Activated CD4-positive, alpha-beta T cell treated with anti-CD3 and anti-CD28 coated beads, Interleukin-2, amount 10 ng/mL, durations not matched to agents 24 days and 14 days (primary cell): ENCODE measurements around the gene RNF223. TPM values are rescaled to one million over a fixed set of nuclear protein-coding genes. Genes with fewer than 3 reads are reported as not detected.

Experiments
- DNase-seq: peaks from one replicate; pipeline ENCODE4 v3.0.0; 2022
- H3K27ac Mint-ChIP-seq: one replicate; pipeline ENCODE4 v1.8.0; 2022; ENCODE audit warnings: mild to moderate bottlenecking, mixed read lengths
- H3K27me3 Mint-ChIP-seq: one replicate; pipeline ENCODE4 v1.8.0; 2022; ENCODE audit warnings: mixed read lengths
- H3K36me3 Mint-ChIP-seq: one replicate; pipeline ENCODE4 v1.8.0; 2022; ENCODE audit warnings: low read depth, mild to moderate bottlenecking, mixed read lengths
- H3K4me1 Mint-ChIP-seq: one replicate; pipeline ENCODE4 v1.8.0; 2021; ENCODE audit warnings: mixed read lengths
- H3K4me3 Mint-ChIP-seq: one replicate; pipeline ENCODE4 v1.8.0; 2022; ENCODE audit warnings: mild to moderate bottlenecking, moderate library complexity, mixed read lengths
- H3K9me3 Mint-ChIP-seq: one replicate; pipeline ENCODE4 v1.8.0; 2021; ENCODE audit warnings: mixed read lengths
- intact Hi-C: fragments of 100-400 bp; cut with micrococcal nuclease; formaldehyde crosslinking; loops from one replicate; pipeline ENCODE4 v1.15.1; 2023
- total RNA-seq: library from RNA; stranded (reverse); gene quantifications from 2 replicates; pipeline ENCODE4 v1.2.3, GENCODE V29; 2022

Gene RNF223
- total RNA-seq, 1 donor from 2014 or later: not detected

- Mint-ChIP-seq H3K36me3 (no peaks in the 10 kb centered on the region), H3K27ac (no peak overlapping the region), H3K4me1 (no peaks in the 10 kb centered on the region), H3K4me3 (no peak overlapping the region), H3K27me3 (no peaks in the 10 kb centered on the region), H3K9me3 (no peaks in the 10 kb centered on the region)
- intact Hi-C loops: no loop called here
- DNase-seq: no peak
Observed at GRCh38 chr1:1087351-1088028, 13.4 kb upstream of the RNF223 start.

- no peaks in the 10 kb centered on the region for H3K4me1 Mint-ChIP-seq
- H3K27ac Mint-ChIP-seq: no peak overlapping the region
- no peaks in the 10 kb centered on the region for H3K36me3 Mint-ChIP-seq
- no peaks in the 10 kb centered on the region for H3K27me3 Mint-ChIP-seq
- H3K4me3 Mint-ChIP-seq: no peak overlapping the region
- H3K9me3 Mint-ChIP-seq: no peaks in the 10 kb centered on the region
- DNase-seq: no peak
- intact Hi-C loops: no loop called here
Observed at GRCh38 chr1:1086911-1087341, 12.8 kb upstream of the RNF223 start.

GRCh38 chr1:1085911-1086841 is 12.1 kb upstream of the RNF223 start:
- Mint-ChIP-seq H3K27ac (no peak overlapping the region), H3K27me3 (no peaks in the 10 kb centered on the region), H3K4me3 (no peak overlapping the region), H3K36me3 (no peaks in the 10 kb centered on the region), H3K9me3 (no peaks in the 10 kb centered on the region), H3K4me1 (no peaks in the 10 kb centered on the region)
- no peak for DNase-seq
- intact Hi-C loops: no loop called here

- Mint-ChIP-seq H3K4me1 (no peaks in the 10 kb centered on the region), H3K27me3 (no peaks in the 10 kb centered on the region)
Observed at GRCh38 chr1:1085171-1085841, 11.2 kb upstream of the RNF223 start.

GRCh38 chr1:1084372-1085170 is 10.5 kb upstream of the RNF223 start:
- Mint-ChIP-seq H3K27me3 (peaks cover under 1% of the 10 kb centered on the region), H3K9me3 (no peaks in the 10 kb centered on the region), H3K36me3 (no peaks in the 10 kb centered on the region), H3K4me3 (no peak overlapping the region), H3K4me1 (no peaks in the 10 kb centered on the region), H3K27ac (no peak overlapping the region)
- intact Hi-C loops: no loop called here
- no peak for DNase-seq

More at GRCh38 chr1:1085171-1085841, 11.2 kb upstream of the RNF223 start:
- intact Hi-C loops: no loop called here
- DNase-seq: no peak
- H3K27ac Mint-ChIP-seq: no peak overlapping the region
- no peaks in the 10 kb centered on the region for H3K9me3 Mint-ChIP-seq
- H3K36me3 Mint-ChIP-seq: no peaks in the 10 kb centered on the region
- no peak overlapping the region for H3K4me3 Mint-ChIP-seq

- H3K27me3 Mint-ChIP-seq: peaks cover 2% of the 10 kb centered on the region
- no peak overlapping the region for H3K27ac Mint-ChIP-seq
- intact Hi-C loops: no loop called here
- H3K9me3 Mint-ChIP-seq: no peaks in the 10 kb centered on the region
- no peak for DNase-seq
- H3K4me3 Mint-ChIP-seq: no peak overlapping the region
- H3K4me1 Mint-ChIP-seq: no peaks in the 10 kb centered on the region
- no peaks in the 10 kb centered on the region for H3K36me3 Mint-ChIP-seq
Observed at GRCh38 chr1:1083416-1084371, 9.6 kb upstream of the RNF223 start.

- no peaks in the 10 kb centered on the region for H3K4me1 Mint-ChIP-seq
- H3K36me3 Mint-ChIP-seq: no peaks in the 10 kb centered on the region
- no peak overlapping the region for H3K4me3 Mint-ChIP-seq
- intact Hi-C loops: no loop called here
- DNase-seq: no peak
- H3K27ac Mint-ChIP-seq: no peak overlapping the region
- no peaks in the 10 kb centered on the region for H3K9me3 Mint-ChIP-seq
- H3K27me3 Mint-ChIP-seq: peaks cover 2% of the 10 kb centered on the region
Observed at GRCh38 chr1:1082776-1083415, 8.8 kb upstream of the RNF223 start.

- Mint-ChIP-seq H3K4me3 (no peak overlapping the region), H3K9me3 (no peaks in the 10 kb centered on the region), H3K4me1 (no peaks in the 10 kb centered on the region), H3K27ac (no peak overlapping the region), H3K36me3 (no peaks in the 10 kb centered on the region), H3K27me3 (peaks cover 2% of the 10 kb centered on the region)
- intact Hi-C loops: no loop called here
- no peak for DNase-seq
Observed at GRCh38 chr1:1082239-1082775, 8.2 kb upstream of the RNF223 start.

GRCh38 chr1:1081311-1082238 is 7.5 kb upstream of the RNF223 start:
- intact Hi-C loops: no loop called here
- H3K36me3 Mint-ChIP-seq: no peaks in the 10 kb centered on the region
- H3K9me3 Mint-ChIP-seq: no peaks in the 10 kb centered on the region
- no peak overlapping the region for H3K27ac Mint-ChIP-seq
- no peaks in the 10 kb centered on the region for H3K4me1 Mint-ChIP-seq
- no peak for DNase-seq
- H3K4me3 Mint-ChIP-seq: no peak overlapping the region
- peaks cover 2% of the 10 kb centered on the region for H3K27me3 Mint-ChIP-seq

- H3K27ac Mint-ChIP-seq: no peak overlapping the region
- H3K36me3 Mint-ChIP-seq: no peaks in the 10 kb centered on the region
- no peak for DNase-seq
- peaks cover 2% of the 10 kb centered on the region for H3K27me3 Mint-ChIP-seq
- intact Hi-C loops: no loop called here
- H3K9me3 Mint-ChIP-seq: no peaks in the 10 kb centered on the region
- H3K4me3 Mint-ChIP-seq: no peak overlapping the region
- H3K4me1 Mint-ChIP-seq: no peaks in the 10 kb centered on the region
Observed at GRCh38 chr1:1080951-1081310, 6.8 kb upstream of the RNF223 start.

- Mint-ChIP-seq H3K27me3 (peaks cover 2% of the 10 kb centered on the region), H3K36me3 (no peaks in the 10 kb centered on the region), H3K4me3 (no peak overlapping the region), H3K27ac (no peak overlapping the region), H3K4me1 (no peaks in the 10 kb centered on the region), H3K9me3 (no peaks in the 10 kb centered on the region)
- intact Hi-C loops: no loop called here
- no peak for DNase-seq
Observed at GRCh38 chr1:1080122-1080757, 6.1 kb upstream of the RNF223 start.
